Ovary (tissue), 9 donors: ENCODE results near the gene UBA3. TPM values are rescaled to one million over a fixed set of nuclear protein-coding genes. Genes with fewer than 3 reads are reported as not detected.

ENCODE experiments used
- DNase-seq, 5 donors: peaks; one replicate each; pipeline ENCODE4 v3.0.0-alpha.2; 2019 to 2020
- H3K27ac ChIP-seq, 2 donors: fragments of 200-600 bp; one replicate each; pipeline versions ENCODE4 v1.5.1 to v1.8.0; 2019 to 2022
- H3K27me3 ChIP-seq: fragments of 200-600 bp; one replicate; pipeline ENCODE4 v1.8.0; 2022
- H3K36me3 ChIP-seq: fragments of 200-600 bp; sonication (generic); one replicate; pipeline ENCODE4 v1.5.1; 2019
- H3K4me1 ChIP-seq: one replicate; pipeline ENCODE4 v1.8.1; 2013; ENCODE audit warnings: mild to moderate bottlenecking, moderate library complexity; ENCODE audit not compliant: insufficient read depth
- H3K4me3 ChIP-seq: fragments of 200-600 bp; sonication (generic); one replicate; pipeline ENCODE4 v1.5.1; 2017
- H3K9me3 ChIP-seq, 2 donors: fragments of 200-600 bp in 1 of 2; sonication (generic) in 1 of 2; one replicate each; pipeline versions ENCODE4 v1.5.1 to v1.8.1; 2013 to 2019; ENCODE audit warnings: mild to moderate bottlenecking in 1 of 2, moderate library complexity in 1 of 2
- EP300 ChIP-seq: sonication (generic); formaldehyde crosslinking; IDR thresholded peaks from one replicate; pipeline ENCODE4 v1.6.1; 2017; ENCODE audit warnings: antibody characterized with exemption
- POLR2A ChIP-seq: fragments of 450-650 bp; IDR thresholded peaks from one replicate; pipeline ENCODE4 v1.6.1; 2017; ENCODE audit warnings: antibody characterized with exemption, mild to moderate bottlenecking, moderate library complexity
- WGBS, 3 donors: extraction: QIAGEN DNeasy Blood & Tissue Kit in 1 of 3; methylation state at CpG; one replicate each; pipeline versions ENCODE4 v1.1.5 to v1.1.7; 2013 to 2017; 5-methylcytosine and 5-hydroxymethylcytosine counted together
- intact Hi-C, 4 donors: fragments of 100-400 bp; cut with DNase I; formaldehyde crosslinking; loops; one replicate each; pipeline versions ENCODE4 v1.11.0 to v1.15.1; 2022 to 2023
- polyA plus RNA-seq, 2 donors: library from polyadenylated mRNA; stranded (reverse); fragments of 200-250 nt in 1 of 2; fragments of 350-450 nt in 1 of 2; fragmentation: Illumina TruSeq in 1 of 2; extraction: RNeasy Lipid Tissue Mini Kit (QIAGEN cat#74804) in 1 of 2; gene quantifications; one replicate each; pipeline ENCODE4 v1.2.3, GENCODE V29; 2013 to 2014
- total RNA-seq, 7 donors: library from RNA; depleted of rRNA in 2 of 7; stranded (reverse); fragments of >200 nt in 2 of 7; fragmentation: NEBNext Ultra II Directional in 3 of 7; extraction: Animal tissue kit (Norgen Biotek cat#: 25700) in 3 of 7; gene quantifications; one replicate each; pipeline versions ENCODE4 v1.1.0 to v1.2.4, GENCODE V29; 2016 to 2023
- TF ChIP-seq, protein P1 (sequence below), 3 donors: fragments of 450-650 bp in 2 of 3; fragments of 200-600 bp in 1 of 3; IDR thresholded peaks; one replicate each; pipeline versions ENCODE4 v1.5.1 to v1.8.0; 2016 to 2022; ENCODE audit warnings: antibody characterized with exemption in 3 of 3, mild to moderate bottlenecking in 1 of 3
- donor health status: DM: no; HTN: no; CAD: no; lungs with moderate emphysema.
- donor health status: DM: no; HTN: no; CAD: no.
- donor health status: Bipolar disorder and iron deficiency.
- donor health status: DM: yes; HTN: yes; CAD: no.
- donor health status: DM: no; HTN: no; CAD: no.
- donor health status: DM: yes; HTN: yes; CAD: no.

Gene UBA3
- total and polyA plus RNA-seq, 9 donors: 34.7 to 54.9 (median 47.7) TPM

DNA sequence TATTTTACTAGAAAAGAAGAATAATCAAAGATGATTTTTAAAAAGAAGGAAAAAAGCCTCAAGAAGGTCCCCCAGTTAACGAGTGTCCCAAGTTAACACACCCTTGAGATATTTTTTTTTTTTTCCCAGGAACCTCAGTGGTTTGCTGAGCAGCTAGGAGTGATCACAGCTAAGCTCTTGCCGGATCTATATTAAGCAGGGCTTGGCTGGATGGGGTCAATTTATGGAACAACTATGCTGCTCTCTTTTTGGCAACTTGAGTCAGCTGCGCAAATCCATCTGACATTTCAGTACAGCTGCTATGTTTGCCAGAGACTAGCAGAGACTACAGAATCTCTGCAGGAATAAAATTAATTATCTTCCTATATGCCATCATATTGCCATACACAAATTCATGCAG lies 42.2 kb upstream of the UBA3 start, which contains the start of gene LMOD3:
TSS of gene LMOD3 (minus strand) at position 193 of the 400 bp plus-strand sequence. CDS start 209 bp downstream, outside the sequence.
- intact Hi-C loops: no loop called here
- Histone ChIP-seq H3K9me3 (no peaks in the 10 kb centered on the region), H3K4me3 (no peak within 1 kb of the TSS), H3K36me3 (no peaks in the 10 kb centered on the region), H3K27ac (no peak within 1 kb of the TSS), H3K4me1 (no peaks in the 10 kb centered on the region), H3K27me3 (no peaks in the 10 kb centered on the region)
- TF ChIP-seq EP300: no peak
- no peak for TF ChIP-seq POLR2A
- TF ChIP-seq, protein P1, sequence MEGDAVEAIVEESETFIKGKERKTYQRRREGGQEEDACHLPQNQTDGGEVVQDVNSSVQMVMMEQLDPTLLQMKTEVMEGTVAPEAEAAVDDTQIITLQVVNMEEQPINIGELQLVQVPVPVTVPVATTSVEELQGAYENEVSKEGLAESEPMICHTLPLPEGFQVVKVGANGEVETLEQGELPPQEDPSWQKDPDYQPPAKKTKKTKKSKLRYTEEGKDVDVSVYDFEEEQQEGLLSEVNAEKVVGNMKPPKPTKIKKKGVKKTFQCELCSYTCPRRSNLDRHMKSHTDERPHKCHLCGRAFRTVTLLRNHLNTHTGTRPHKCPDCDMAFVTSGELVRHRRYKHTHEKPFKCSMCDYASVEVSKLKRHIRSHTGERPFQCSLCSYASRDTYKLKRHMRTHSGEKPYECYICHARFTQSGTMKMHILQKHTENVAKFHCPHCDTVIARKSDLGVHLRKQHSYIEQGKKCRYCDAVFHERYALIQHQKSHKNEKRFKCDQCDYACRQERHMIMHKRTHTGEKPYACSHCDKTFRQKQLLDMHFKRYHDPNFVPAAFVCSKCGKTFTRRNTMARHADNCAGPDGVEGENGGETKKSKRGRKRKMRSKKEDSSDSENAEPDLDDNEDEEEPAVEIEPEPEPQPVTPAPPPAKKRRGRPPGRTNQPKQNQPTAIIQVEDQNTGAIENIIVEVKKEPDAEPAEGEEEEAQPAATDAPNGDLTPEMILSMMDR (IDR thresholded peaks at IDR 0.05): no peak
- 76 to 81% (median 78%) methylated on average over 3 of the region's 3 CpGs for WGBS, 3 donors
- no peak for DNase-seq

DNA sequence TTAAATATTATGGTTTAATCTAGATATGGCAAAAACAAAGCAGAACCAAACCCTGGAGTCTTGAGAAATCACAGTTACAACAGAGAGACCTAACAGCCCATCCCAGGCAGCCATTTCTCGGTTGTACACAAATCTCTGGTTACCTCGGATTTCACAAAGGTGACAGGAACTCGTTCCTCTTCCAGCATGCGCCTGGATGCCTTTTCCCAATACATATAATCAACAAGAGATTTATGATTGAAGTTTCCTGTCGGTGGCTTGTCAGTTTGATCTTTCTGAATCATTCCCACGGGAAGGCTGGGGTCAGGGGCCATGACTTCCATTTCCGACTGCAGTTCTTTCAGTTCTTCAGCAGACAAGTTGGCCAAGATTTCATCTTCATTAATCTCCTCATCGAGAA lies 41.8 kb upstream of the UBA3 start:
- no peak overlapping the region for H3K4me3 ChIP-seq
- intact Hi-C loops: no loop called here

DNA sequence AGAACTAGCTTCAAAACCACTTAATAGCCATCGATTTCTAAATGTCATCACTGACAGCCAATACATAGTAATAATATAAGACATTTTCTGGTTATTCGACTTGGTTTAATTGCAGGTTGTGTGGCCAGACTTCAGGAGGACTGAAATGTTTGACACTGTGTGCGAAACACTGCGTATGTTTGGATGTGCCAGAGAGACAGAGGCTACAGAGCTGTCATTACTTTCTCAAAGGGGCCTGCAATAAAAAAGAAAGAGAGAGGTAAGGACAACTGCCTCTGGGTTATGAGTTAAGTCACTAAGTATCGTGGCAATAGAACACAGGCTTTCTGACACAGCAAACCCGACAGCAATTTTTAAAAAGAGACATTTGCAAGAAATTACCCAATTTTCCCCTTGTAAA lies 41.3 kb upstream of the UBA3 start:
- TF ChIP-seq, protein P1 (IDR thresholded peaks at IDR 0.05): no peak
- TF ChIP-seq POLR2A (no peak), EP300 (no peak)
- no peaks in the 10 kb centered on the region for H3K9me3 ChIP-seq
- H3K36me3 ChIP-seq: no peaks in the 10 kb centered on the region
- intact Hi-C loops: no loop called here
- no peaks in the 10 kb centered on the region for H3K4me1 ChIP-seq
- H3K27ac ChIP-seq: no peak overlapping the region
- H3K4me3 ChIP-seq: no peak overlapping the region
- DNase-seq: no peak
- H3K27me3 ChIP-seq: no peaks in the 10 kb centered on the region
- 90 to 91% (median 90%) methylated on average over 6 of the region's 6 CpGs for WGBS, 3 donors

More for the DNA sequence above, 41.8 kb upstream of the UBA3 start:
- H3K9me3 ChIP-seq: no peaks in the 10 kb centered on the region
- no peaks in the 10 kb centered on the region for H3K27me3 ChIP-seq
- 62 to 68% (median 65%) methylated on average over 8 of the region's 8 CpGs for WGBS, 3 donors
- no peaks in the 10 kb centered on the region for H3K36me3 ChIP-seq
- H3K4me1 ChIP-seq: no peaks in the 10 kb centered on the region
- TF ChIP-seq, protein P1 (IDR thresholded peaks at IDR 0.05): no peak
- TF ChIP-seq EP300 (no peak), POLR2A (no peak)
- no peak for DNase-seq
- no peak overlapping the region for H3K27ac ChIP-seq

DNA sequence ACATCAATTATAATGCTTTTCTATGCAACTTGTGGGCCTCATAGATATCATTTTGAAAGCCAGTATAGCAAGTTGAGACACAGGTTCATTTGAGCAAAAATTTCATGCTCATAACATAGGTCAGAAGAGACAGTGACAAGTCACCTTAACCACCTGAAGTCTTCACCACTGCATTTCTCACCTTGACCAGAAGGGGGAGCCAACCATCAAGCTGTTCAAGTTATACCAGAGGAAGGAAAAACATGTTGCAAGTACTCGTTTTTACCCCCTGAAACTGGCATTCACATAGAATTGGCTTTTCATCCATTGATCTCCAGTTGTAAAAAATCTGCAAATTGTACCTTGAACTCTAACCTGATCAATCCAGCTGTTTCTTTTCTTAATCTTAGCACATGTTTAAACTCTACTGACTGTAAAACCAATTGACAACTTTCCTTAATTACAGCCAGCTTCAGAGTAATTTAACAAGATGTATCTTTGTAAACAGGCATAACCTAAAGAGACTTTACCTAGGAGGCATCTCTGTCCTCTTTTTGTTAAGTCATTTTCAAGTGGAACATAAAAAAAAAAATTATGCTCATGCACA lies 40.8 kb upstream of the UBA3 start:
- H3K27ac ChIP-seq: no peak overlapping the region
- no peaks in the 10 kb centered on the region for H3K4me1 ChIP-seq
- 0 to 5% (median 3%) methylated on average over 1 of the region's 1 CpG for WGBS, 3 donors
- intact Hi-C loops: no loop called here
- H3K9me3 ChIP-seq: no peaks in the 10 kb centered on the region
- H3K36me3 ChIP-seq: no peaks in the 10 kb centered on the region
- no peak overlapping the region for H3K4me3 ChIP-seq
- no peaks in the 10 kb centered on the region for H3K27me3 ChIP-seq
- DNase-seq: peak in 4 of 5 donors; percentile 43 to 78 (median 56)
- TF ChIP-seq POLR2A: no peak
- TF ChIP-seq, protein P1 (IDR thresholded peaks at IDR 0.05): peak; percentile 64 to 69 (median 68)
- no peak for TF ChIP-seq EP300
